Measurements from ENCODE around the gene KDM4B.
"Not testable (repeated sequence)": the region's sequence is repeated elsewhere in the genome, so short reads cannot be mapped to it uniquely, and the experiment has no call there.

KDM4B gene

DNA sequence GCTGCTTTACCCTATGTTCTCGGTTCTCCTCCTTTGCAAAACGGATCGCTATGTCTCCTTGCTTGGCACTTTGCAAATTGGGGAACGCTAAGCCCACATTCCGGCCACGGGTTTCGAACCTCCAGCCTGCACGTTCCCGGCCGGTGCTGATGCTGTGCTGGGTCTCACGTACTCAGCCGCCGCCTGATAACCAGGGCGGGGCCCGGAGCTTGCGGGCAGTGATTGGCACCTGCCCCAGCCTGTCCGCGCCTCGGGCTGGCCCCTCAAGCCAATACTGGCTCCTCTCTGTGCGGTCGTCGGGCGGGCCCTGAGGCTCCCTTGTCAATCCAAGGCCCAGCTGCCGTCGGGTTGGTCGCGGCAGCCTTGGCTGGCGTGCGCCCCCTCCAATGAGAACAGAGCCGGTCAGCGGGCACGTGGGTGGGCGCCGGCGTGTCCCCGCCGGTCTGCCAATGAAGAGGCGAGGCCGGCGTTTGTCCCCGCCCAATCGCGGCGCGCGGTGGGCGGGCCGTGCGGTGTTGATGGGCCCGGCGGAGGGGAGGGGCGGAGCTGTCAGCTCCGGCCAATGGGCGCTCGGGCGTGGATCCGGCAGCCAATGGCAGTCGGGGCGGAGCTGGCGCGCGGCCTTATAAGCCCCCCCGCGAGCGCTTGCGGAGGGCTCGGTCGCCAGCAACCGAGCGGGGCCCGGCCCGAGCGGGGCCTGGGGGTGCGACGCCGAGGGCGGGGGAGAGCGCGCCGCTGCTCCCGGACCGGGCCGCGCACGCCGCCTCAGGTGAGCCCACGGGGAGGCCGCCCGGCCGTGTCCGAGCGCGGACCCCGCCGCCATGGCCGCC lies at the start of gene KDM4B:
Gene KDM4B (plus strand): TSS at position 652 of the 830 bp plus-strand sequence. CDS start 63,778 bp downstream, outside the sequence.
- DNase-seq (ENCODE audit: low read depth in 2 of 2), result peak; percentile 98

DNA sequence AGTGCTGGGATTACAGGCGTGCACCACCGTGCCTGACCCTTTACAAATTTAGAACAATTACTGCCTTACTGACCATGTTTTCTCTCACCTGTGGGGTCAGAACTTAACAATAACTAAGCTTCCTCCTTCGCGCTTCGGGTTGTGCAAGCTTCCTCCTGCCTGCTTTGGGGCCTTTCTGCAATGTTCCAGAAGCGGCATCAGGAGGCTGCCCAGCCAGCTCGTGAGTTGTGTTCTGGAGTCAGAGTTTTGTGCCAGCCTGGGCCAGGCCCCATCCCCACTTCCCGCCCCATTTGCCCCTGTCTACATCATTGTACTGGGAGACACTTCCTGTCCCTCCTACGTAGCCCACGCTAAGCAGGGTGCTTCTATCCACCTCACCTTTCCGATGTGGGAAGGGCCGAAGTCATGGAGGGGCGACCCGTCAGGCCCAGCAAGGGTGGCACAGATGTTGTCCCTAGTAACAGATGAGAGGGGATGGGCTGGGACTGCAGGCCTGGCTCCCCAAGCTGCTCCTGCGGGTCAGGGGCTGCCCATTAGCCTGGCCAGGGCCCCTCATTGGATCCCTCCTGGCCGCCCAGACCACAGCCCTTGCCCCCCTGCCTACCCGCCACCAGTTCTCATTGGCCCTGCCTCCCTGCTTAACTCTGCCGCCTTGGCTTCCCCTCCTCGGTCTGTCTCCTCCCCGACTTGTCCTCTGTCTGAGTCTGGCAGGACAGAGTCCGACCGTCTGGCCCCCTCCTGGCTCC lies 46.2 kb upstream of the KDM4B start:
- no peak for DNase-seq (ENCODE audit: low read depth in 2 of 2)

DNA sequence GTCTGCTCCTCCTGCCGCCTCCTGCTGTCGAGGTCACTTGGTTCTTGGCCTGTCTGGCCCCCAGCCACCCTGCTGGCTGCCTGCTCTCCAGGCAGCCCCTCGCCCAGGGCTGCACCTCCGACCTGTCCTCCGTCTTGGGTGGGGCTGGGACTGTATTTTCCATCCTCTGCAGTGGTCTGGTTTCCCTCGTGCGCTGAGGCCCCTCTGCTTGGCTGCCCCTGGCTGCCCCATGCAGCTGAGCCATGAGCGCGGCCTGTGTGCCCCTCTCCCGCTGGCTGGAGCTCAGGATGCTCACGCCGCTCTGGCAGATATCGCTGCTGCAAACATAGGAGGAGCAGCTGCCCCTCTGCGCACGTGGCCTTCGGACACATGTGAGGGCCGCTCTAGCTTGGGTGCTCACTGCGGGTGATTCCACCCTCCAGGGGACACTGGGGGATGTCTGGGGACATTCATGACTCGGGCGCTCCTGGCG lies 45.6 kb upstream of the KDM4B start:
- DNase-seq (ENCODE audit: low read depth in 2 of 2), result no peak

DNA sequence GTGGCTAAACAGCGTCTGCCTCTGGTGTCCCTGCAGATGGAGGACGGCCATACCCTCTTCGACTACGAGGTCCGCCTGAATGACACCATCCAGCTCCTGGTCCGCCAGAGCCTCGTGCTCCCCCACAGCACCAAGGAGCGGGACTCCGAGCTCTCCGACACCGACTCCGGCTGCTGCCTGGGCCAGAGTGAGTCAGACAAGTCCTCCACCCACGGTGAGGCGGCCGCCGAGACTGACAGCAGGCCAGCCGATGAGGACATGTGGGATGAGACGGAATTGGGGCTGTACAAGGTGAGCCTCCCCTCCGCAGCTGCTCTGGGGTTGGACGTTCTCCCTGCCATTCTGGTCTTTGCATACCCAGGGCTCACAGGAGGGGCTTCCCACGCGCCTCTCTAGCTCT lies 39.7 kb upstream of the KDM4B start:
- no peak for DNase-seq (ENCODE audit: low read depth in 2 of 2)

DNA sequence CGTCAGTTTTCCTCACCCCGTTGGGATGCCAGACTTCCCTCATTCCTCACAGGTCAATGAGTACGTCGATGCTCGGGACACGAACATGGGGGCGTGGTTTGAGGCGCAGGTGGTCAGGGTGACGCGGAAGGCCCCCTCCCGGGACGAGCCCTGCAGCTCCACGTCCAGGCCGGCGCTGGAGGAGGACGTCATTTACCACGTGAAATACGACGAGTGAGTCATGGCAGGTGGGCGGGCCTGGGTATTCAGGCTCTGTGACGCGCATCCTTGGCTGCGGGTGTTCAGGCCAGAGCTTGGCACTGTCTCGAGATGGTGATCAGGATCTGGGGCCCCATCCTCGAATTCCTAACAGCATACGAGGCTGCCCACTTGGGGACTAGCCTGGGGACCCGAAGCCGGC lies 38.2 kb upstream of the KDM4B start:
- DNase-seq (ENCODE audit: low read depth in 2 of 2), result no peak

DNA sequence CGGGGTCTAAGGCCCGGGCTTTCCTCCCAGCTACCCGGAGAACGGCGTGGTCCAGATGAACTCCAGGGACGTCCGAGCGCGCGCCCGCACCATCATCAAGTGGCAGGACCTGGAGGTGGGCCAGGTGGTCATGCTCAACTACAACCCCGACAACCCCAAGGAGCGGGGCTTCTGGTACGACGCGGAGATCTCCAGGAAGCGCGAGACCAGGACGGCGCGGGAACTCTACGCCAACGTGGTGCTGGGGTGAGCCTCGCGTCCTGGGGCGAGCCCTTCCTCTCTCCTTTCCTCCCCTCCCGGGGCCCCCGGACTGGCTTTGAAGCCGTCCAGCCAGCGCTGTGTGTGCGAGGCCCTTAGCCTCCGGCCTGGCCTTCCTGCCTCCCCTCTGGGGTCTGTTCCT lies 36.2 kb upstream of the KDM4B start:
- no peak for DNase-seq (ENCODE audit: low read depth in 2 of 2)

DNA sequence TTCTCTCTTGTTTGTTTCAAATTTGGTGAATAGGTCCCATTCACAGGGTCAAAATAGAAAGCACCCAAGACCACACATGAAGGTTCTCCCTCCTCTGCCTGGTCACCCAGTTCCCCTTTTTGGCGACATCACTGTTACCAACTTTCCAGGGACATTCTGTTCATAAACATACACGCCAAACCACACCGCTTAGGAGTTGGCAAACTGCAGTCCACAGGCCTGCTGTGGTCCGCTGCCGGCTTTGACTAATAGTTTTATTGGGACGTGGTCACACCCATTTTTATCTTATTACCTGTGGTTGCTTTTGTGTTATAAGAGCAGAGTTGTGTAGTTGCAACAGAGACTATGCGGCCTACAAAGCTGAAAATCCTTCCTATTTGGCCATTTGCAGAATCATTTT lies 35.4 kb upstream of the KDM4B start:
- no peak for DNase-seq (ENCODE audit: low read depth in 2 of 2)

DNA sequence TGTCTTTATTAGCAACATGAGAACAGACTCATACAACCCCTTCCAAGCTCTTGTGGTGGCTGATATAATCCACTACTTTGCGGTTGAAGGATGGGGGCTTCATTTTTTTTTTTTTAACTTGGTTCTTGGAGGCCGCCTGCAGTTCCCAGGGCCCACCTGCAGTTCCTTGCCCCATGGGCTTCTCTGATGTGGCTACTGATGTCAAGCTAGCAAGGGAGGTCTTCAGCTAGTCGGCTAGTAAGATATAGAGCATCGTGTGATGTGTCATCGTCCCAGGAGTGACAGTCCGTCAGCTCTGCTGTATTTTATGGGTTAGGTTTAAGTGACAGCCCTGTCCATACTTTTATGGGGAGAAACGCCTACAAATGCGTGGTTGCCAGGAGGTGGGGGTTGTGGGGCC lies 33.5 kb upstream of the KDM4B start:
- no peak for DNase-seq (ENCODE audit: low read depth in 2 of 2)

DNA sequence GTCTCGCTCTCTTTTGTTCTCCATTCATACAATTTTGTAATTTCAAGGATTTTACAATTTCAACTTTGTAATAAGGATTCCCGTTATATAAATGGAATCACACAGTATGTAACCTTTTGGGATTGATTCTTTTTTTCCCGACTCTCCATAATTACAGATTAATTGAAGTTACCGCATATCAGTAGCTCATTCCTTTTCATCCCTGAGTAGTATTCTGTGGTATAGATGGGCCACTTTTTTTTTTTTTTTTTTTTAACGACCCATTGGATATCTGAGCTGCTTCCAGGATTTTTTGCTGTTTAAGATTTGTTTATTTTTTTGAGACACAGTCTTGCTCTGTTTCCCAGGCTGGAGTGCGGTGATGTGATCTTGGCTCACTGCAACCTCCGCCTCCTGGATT lies 31.9 kb upstream of the KDM4B start:
- DNase-seq (ENCODE audit: low read depth in 2 of 2), result no peak

DNA sequence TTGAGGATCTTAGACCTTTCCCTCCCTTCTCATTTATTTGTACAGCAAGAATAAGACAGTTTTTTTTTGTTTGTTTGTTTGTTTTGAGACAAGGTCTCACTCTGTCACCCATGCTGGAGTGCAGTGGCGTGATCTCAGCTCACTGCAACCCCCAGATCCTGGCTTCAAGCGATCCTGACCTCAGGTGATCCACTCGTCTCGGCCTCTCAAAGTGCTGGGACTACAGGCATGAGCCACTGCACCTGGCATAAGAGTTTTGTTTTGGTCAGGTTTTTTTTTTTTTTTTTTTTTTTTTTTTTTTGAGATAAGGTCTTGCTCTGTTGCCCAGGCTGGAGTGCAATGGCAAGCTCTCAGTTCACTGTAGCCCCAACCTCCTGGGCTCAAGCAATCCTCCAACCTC lies 30.5 kb upstream of the KDM4B start:
- DNase-seq (ENCODE audit: low read depth in 2 of 2), result not testable (repeated sequence)

DNA sequence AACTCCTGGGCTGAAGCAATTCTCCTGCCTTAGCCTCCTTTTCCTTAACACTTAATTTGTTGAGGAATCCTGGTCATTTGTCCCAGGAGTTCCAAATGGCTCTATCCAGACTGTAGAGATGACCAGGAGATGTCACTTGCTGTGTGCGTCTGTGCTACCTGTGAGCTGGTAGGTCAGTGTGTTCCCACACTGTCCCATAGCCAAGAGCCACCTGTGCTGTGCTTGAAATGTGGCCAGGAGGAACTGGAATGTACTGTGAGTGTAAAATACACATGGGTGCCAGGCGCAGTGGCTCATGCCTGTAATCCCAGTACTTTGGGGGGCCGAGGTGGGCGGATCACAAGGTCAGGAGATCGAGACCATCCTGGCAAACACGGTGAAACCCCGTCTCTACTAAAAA lies 29.4 kb upstream of the KDM4B start:
- DNase-seq (ENCODE audit: low read depth in 2 of 2), result no peak

DNA sequence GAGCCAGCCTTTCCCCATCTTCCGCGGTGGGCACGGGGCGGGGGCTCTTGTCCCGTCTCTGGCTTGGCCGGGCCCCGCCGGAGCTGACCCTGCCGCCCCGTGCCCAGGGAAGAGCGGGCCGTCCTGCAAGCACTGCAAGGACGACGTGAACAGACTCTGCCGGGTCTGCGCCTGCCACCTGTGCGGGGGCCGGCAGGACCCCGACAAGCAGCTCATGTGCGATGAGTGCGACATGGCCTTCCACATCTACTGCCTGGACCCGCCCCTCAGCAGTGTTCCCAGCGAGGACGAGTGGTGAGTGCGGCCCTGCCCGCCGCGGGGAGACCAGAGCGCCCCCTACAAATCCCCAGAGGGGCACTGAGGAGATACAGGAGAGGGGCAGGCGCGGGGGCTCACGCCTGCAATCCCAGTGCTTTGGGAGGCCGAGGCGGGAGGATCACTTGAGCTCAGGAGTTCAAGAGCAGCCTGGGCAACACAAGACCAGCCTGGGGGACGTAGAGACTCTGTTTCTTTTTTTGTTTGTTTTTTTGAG lies 27.2 kb upstream of the KDM4B start:
- DNase-seq (ENCODE audit: low read depth in 2 of 2), result not testable (repeated sequence)

DNA sequence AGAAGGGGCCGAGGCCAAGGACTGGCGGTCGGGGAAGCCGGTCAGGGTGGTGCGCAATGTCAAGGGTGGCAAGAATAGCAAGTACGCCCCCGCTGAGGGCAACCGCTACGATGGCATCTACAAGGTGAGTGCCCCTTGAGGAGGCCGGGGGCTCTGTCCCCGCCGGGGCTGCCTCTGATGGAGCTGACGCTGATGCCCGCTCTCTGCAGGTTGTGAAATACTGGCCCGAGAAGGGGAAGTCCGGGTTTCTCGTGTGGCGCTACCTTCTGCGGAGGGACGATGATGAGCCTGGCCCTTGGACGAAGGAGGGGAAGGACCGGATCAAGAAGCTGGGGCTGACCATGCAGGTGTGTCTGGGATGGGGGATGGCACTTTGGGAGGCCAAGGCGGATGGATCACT lies 18.3 kb upstream of the KDM4B start:
- DNase-seq (ENCODE audit: low read depth in 2 of 2), result not testable (repeated sequence)

DNA sequence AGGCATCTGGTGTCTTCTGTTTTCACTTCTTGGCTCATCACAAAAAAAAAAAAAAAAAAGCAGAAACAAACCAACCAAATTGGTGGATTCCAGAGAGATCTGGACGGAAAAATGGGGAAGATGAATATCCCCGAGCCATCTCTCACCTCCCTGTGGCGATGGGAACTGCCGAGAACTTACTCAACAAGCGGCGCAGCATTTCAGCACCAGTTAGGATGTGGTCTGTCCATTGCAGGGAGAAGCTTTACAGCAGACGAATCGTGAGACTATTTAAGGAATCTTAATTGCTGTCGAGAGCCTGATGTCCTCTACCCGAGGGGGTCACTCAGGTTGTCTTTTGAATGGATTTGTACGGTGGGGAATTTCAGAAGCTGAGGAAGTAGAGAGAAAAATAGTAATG lies 17.3 kb upstream of the KDM4B start:
- DNase-seq (ENCODE audit: low read depth in 2 of 2), result no peak

DNA sequence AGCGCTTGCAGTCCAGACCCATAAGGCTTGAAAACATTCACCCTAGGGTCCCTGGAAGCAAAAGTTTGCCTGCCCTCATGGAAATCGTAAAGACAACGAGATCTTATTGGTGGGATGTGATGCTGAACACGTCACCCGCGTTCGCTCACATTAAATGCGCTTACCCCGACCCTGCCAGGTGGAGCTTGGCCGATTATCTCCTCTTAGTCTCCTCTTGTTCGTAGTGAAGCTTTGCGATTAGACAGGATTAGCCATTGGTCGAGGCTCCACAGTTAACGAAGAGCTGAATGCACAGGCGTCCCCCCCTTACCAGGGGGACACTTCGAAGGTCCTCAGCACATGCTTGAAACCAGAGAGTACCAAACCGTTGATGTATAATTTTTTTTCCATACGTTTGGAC lies 16.0 kb upstream of the KDM4B start:
- DNase-seq (ENCODE audit: low read depth in 2 of 2), result no peak

DNA sequence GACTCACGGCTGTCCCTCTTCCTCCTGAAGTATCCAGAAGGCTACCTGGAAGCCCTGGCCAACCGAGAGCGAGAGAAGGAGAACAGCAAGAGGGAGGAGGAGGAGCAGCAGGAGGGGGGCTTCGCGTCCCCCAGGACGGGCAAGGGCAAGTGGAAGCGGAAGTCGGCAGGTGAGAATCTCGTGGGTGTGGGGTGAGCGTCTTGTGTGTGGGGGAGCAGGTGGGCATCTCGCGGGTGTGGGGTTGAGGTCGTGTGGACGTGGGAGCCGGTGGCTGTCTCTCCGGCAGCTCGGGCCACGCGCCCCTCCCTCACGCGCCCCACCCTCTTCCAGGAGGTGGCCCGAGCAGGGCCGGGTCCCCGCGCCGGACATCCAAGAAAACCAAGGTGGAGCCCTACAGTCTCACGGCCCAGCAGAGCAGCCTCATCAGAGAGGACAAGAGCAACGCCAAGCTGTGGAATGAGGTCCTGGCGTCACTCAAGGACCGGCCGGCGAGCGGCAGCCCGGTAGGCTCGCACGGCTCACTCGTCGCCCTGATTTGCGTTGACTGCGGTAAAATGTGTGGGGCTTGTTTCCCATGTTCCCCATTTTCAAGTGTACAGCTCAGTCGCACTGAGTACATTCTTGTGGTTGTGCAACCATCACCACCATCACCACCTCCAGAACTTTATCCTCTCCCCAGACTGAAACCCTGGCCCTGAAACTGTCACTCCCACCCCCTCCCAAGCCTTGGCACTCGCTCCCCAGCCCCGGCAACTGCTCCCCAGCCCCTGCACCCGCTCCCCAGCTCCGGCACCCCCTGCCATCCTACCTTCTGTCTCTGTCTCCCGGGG lies 14.4 kb upstream of the KDM4B start:
- DNase-seq (ENCODE audit: low read depth in 2 of 2), result not testable (repeated sequence)

DNA sequence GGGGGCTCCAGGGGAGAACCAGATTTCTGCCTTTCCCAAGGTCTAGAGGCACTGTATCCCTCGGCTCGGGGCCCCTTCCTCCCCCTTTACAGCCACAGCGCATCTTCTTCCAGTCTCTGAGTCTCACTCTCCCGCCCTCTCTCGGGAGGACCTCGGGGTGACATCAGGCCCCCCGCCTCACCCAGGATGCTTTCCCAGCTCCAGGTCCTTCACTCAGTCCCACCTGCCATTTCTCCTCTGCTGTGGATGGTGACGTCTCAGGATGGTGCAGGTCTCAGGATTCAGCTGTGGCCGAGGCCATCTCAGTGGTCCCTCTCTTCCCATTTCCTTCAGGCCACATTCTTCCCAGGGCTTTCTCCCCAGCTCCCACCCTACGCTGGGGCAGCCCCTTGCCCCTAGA lies 13.6 kb upstream of the KDM4B start:
- DNase-seq (ENCODE audit: low read depth in 2 of 2), result no peak

DNA sequence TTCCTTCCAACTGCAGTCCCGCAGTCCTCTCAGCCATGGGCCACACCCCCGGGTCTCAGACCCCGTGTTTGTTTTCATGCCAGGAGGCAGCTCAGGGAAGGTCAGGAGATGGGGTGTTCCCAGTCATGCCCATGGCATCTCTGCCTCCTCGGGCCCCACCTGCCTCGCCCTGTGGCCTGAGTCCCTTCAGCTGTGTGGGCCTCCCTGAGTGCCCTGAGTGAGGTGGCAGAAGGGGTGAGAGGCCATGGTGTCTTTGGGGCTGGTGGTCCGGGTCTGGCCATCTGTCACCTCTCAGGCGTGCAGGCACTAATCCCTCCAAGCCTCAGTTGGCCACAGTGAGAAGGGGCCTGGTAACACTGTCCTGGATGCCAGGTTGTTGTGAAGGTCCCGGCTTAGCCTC lies 10.9 kb upstream of the KDM4B start:
- no peak for DNase-seq (ENCODE audit: low read depth in 2 of 2)

DNA sequence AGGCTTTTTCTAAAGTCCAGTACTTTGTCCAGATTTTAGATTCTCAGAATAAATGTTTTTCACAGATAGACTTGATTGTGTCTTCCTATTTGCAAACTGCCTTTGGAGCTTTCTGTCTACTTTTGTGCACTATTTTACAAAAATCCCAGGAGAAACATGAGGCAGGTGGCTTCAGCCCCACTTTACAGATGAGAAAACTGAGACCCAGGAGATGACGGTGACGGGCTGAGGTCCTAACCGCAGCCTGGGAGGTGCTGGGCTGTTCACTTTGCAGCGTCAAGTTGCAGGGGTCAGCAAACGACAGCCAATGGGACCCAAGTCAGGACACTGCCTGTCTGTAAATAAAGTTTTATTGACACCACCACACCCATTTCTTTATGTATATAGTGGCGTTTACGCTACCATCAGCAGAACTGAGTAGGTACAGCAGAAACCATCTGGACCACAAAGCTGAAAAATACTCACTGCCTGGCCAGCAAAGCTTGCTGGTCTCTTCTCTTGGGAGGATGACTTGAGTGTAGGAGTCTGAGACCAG lies 6.8 kb upstream of the KDM4B start:
- no peak for DNase-seq (ENCODE audit: low read depth in 2 of 2)

DNA sequence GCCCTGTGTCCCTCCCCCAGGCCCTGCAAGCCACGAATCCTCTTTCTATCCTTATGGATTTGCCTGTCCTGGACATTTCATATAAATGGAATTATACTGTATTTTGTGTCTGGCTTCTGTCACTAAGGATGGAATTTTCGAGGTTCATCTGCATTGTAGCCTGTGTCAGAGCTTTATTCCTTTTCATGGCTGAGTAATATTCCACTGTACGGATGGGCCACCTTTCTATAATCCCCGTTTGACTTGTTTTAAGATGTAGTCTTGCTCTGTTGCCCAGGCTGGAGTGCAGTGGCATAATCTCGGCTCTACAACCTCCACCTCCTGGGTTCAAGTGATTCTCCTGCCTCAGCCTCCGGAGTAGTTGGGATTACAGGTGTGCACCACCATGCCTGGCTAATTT lies 3.9 kb upstream of the KDM4B start:
- DNase-seq (ENCODE audit: low read depth in 2 of 2), result no peak

DNA sequence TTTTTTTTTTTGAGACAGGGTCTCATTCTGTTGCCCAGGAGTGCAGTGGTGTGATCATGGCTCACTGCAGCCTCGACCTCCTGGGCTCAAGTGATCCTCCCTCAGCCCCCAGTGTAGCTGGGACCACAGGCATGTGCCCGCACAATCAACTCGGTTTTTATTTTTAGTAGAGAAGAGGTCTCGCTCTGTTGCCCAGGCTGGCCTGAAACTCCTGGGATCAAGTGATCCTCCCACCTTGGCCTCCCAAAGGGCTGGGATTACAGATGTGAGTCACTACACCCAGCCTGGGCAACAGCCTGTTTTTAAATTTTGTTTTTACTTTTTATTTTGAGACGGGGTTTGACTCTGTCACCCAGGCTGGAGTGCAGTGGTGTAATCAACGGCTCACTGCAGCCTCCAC lies 2.3 kb upstream of the KDM4B start:
- no peak for DNase-seq (ENCODE audit: low read depth in 2 of 2)
